HG02852 (cell line): ENCODE results near the gene ZNF724.
"Not testable (repeated sequence)": the region's sequence is repeated elsewhere in the genome, so short reads cannot be mapped to it uniquely, and the experiment has no call there.

Experiments used
- ATAC-seq: cut with Tn5 transposase; IDR thresholded peaks from one replicate; pipeline ENCODE4 v1.9.1; 2021; ENCODE audit warnings: mild to moderate bottlenecking, moderate library complexity; ENCODE audit not compliant: unreplicated experiment

The ZNF724 gene

DNA sequence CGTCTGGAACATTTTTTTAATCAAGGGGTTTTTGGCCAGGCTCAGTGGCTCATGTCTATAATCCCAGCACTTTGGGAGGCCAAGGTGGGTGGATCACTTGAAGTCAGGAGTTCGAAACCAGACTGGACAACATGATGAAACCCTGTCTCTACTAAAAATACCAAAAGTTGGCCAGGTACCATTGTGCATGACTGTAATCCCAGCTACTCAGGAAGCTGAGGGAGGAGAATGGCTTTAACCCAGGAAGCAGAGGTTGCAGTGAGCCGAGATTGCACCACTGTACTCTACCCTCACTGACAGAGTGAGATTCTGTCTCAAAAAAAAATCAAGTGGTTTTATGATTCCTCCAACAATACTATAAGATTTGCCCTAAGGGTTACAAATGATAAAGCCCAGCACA lies 3.1 kb upstream of the ZNF724 start:
- ATAC-seq = not testable (repeated sequence)

DNA sequence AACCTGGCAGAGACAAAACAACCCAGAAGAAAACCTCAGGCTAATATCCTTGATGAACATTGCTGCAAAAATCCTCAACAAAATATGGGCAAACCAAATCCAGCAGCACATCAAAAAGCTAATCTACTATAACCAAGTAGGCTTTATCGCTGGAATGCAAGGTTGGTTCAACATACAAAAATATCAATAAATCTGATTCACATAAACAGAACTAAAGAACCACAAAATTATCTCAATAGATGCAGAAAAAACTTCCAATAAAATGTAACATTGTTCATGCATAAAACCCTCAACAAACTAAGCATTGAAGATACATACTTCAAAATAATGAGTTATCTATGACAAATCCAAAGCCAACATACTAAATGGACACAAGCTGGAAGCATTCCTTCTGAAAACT lies 8.8 kb downstream of the ZNF724 start:
- ATAC-seq = no peak

DNA sequence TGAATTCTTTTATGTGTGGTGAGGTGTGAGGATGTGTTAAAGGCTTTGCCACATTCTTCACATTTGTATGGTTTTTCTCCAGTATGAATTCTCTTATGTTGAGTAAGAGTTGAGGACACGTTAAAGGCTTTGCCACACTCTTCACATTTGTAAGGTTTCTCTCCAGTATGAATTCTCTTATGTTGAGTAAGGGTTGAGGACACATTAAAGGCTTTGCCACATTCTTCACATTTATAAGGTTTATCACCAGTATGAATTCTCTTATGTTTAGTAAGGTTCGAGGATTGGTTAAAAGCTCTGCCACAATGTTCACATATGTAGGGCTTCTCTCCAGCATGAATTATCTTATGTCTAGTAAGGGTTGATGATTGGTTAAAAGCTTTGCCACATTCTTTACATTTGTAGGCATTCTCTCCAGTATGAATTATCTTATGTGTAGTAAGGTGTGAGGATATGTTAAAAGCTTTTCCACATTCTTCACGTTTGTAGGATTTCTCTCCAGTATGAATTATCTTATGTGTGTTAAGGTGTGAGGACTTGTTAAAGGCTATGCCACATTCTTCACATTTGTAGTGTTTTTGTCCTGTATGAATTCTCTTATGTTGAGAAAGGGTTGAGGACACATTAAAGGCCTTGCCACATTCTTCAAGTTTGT lies 27.1 kb downstream of the ZNF724 start:
- ATAC-seq = no peak

- ATAC-seq = no peak
Measured at GRCh38 chr19:23203841-23204344, 46.3 kb downstream of the ZNF724 start.

- ATAC-seq = no peak
Measured at GRCh38 chr19:23190341-23190740, 59.9 kb downstream of the ZNF724 start.

GRCh38 chr19:23183251-23183650 lies 66.9 kb downstream of the ZNF724 start:
- ATAC-seq = no peak
